Measurements from ENCODE around the gene FDX2.

FDX2 gene

DNA sequence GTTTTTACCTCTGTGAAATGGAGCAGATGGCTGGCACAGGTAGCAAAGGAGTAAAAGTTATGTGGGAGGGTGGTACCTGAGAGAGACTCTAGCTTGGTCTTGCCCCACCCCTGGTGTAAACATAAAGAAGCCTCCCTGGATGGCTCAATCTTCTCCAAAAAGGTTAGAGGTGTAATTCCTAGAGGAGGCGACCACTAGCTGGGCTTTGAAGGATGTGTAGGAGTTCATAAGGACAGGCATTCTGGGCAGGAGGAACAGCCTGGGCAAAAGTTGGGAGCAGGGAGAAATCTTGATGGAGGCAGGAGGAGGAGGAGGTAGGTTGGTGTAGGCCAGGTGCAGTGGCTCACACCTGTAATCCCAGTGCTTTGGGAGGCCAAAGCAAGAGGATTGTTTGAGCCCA, 36.9 kb downstream of the FDX2 start:
- peaks cover 33% of the 10 kb centered on the region for H3K36me3 ChIP-seq (ENCODE audit: control insufficient read depth, insufficient read depth, low read length)
- DNase-seq (ENCODE audit: extremely low read depth, insufficient read length) = no peak
- TF ChIP-seq, protein P1, sequence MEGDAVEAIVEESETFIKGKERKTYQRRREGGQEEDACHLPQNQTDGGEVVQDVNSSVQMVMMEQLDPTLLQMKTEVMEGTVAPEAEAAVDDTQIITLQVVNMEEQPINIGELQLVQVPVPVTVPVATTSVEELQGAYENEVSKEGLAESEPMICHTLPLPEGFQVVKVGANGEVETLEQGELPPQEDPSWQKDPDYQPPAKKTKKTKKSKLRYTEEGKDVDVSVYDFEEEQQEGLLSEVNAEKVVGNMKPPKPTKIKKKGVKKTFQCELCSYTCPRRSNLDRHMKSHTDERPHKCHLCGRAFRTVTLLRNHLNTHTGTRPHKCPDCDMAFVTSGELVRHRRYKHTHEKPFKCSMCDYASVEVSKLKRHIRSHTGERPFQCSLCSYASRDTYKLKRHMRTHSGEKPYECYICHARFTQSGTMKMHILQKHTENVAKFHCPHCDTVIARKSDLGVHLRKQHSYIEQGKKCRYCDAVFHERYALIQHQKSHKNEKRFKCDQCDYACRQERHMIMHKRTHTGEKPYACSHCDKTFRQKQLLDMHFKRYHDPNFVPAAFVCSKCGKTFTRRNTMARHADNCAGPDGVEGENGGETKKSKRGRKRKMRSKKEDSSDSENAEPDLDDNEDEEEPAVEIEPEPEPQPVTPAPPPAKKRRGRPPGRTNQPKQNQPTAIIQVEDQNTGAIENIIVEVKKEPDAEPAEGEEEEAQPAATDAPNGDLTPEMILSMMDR (IDR thresholded peaks at IDR 0.05; ENCODE audit: insufficient read depth, low read length, poor library complexity, severe bottlenecking) = no peak
- no peak overlapping the region for H3K4me3 ChIP-seq (replicated peaks; ENCODE audit: low read depth, low read length)
- no peaks in the 10 kb centered on the region for H3K27me3 ChIP-seq (replicated peaks; ENCODE audit: control insufficient read depth, insufficient read depth, low read length)

DNA sequence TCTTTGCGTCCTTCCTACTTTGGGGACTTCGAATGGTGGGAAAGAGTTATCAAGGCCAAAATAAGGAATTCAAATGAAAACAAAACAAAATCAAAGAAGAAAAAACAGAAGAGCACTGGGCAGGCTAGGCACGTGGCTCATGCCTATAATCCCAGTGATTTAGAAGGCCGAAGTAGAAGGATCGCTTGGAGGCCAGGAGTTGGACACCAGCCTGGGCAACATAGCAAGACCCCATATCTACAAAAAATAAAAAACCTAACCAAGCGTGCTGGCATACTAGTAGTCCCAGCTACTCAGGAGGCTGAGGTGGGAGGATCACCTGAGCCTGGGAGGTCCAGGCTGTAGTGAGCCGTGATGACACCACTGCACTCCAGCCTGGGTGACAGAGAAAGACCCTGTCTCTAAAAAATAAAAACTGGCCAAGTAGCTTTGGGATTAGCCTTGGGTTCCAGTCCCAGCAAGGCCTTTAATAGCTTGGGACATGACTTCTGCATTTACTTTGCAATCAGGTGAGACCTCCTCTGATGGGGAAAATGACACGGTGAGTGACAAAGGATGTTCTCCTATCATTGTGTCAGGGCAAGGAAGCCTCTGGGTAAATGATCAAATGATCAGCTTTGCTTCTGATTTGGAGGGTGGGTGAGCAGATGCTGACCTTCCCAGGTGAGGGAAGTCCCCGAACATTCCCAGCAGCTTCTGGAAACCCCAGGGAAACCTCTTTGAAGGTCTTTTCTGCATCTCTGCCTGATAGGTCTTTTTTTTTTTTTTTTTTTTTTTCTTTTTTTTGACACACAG, 37.8 kb downstream of the FDX2 start:
- H3K27me3 ChIP-seq (replicated peaks; ENCODE audit: control insufficient read depth, insufficient read depth, low read length) = no peaks in the 10 kb centered on the region
- peaks cover 25% of the 10 kb centered on the region for H3K36me3 ChIP-seq (ENCODE audit: control insufficient read depth, insufficient read depth, low read length)
- no peak for DNase-seq (ENCODE audit: extremely low read depth, insufficient read length)
- H3K4me3 ChIP-seq (replicated peaks; ENCODE audit: low read depth, low read length) = no peak overlapping the region
- TF ChIP-seq, protein P1 (IDR thresholded peaks at IDR 0.05; ENCODE audit: insufficient read depth, low read length, poor library complexity, severe bottlenecking) = no peak

DNA sequence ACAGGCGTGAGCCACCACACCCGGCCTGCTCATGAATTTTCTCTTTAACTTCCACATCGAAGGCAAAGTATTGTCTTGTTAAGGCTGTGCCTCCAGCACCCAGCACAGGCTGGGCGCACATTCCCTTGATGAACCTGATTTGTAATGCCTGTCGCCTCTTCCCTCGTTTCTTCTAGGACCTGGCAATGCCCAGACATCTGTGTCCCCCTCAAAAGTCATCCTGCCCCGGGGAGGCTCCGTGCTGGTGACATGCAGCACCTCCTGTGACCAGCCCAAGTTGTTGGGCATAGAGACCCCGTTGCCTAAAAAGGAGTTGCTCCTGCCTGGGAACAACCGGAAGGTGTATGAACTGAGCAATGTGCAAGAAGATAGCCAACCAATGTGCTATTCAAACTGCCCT, 41.2 kb downstream of the FDX2 start:
- no peaks in the 10 kb centered on the region for H3K27me3 ChIP-seq (replicated peaks; ENCODE audit: control insufficient read depth, insufficient read depth, low read length)
- DNase-seq (ENCODE audit: extremely low read depth, insufficient read length) = no peak
- TF ChIP-seq, protein P1 (IDR thresholded peaks at IDR 0.05; ENCODE audit: insufficient read depth, low read length, poor library complexity, severe bottlenecking) = no peak
- peaks cover 28% of the 10 kb centered on the region for H3K36me3 ChIP-seq (ENCODE audit: control insufficient read depth, insufficient read depth, low read length)
- peak overlapping the region; percentile 64 for H3K4me3 ChIP-seq (replicated peaks; ENCODE audit: low read depth, low read length)

DNA sequence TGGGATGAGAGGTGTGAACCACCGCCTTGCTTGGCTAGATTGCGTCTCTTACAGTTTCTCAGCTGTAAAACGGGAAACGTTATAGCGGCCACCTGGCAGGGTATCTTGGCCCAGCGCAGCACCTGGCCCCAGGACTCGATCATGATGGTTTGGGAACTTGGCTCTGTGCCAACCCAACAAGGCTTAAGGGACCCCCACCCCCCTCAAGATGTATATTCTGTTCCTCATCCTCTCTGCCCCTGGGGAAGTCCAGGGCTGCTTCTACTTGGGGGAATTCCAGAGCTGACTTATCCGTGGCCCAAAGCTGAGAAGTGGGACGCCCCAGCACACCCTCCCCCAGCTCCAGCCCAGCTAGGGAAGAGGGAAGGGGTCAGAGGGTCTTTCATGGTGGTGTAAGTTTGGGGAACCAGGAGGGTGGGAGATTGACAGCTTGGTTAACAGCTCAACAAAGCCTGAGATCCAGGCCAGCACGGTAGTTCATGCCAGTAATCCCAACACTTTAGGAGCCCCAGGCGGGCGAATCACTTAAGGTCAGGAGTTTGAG, 44.2 kb downstream of the FDX2 start:
- H3K4me3 ChIP-seq (replicated peaks; ENCODE audit: low read depth, low read length) = peak overlapping the region; percentile 93
- peak; percentile 72 for DNase-seq (ENCODE audit: extremely low read depth, insufficient read length)
- H3K36me3 ChIP-seq (ENCODE audit: control insufficient read depth, insufficient read depth, low read length) = peaks cover 15% of the 10 kb centered on the region
- TF ChIP-seq, protein P1 (IDR thresholded peaks at IDR 0.05; ENCODE audit: insufficient read depth, low read length, poor library complexity, severe bottlenecking) = no peak
- H3K27me3 ChIP-seq (replicated peaks; ENCODE audit: control insufficient read depth, insufficient read depth, low read length) = no peaks in the 10 kb centered on the region

DNA sequence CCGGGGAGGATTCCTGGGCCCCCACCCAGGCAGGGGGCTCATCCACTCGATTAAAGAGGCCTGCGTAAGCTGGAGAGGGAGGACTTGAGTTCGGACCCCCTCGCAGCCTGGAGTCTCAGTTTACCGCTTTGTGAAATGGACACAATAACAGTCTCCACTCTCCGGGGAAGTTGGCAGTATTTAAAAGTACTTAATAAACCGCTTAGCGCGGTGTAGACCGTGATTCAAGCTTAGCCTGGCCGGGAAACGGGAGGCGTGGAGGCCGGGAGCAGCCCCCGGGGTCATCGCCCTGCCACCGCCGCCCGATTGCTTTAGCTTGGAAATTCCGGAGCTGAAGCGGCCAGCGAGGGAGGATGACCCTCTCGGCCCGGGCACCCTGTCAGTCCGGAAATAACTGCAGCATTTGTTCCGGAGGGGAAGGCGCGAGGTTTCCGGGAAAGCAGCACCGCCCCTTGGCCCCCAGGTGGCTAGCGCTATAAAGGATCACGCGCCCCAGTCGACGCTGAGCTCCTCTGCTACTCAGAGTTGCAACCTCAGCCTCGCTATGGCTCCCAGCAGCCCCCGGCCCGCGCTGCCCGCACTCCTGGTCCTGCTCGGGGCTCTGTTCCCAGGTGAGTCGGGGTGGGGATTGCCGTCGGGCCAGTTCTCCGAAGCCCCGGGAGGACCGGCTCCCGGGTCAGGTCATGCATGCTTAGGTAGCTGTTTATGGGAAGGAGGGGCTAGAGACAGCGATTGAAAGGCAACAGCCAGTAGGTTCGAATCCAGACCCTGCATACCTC, 45.0 kb downstream of the FDX2 start, which contains the start of gene ICAM1:
ICAM1 (plus strand) TSS at position 505 of the 779 bp plus-strand sequence; CDS start at position 545, 40 bp downstream.
- Histone ChIP-seq H3K4me3 (replicated peaks; ENCODE audit: low read depth, low read length) (peak within 1 kb of the TSS; percentile 93), H3K27me3 (replicated peaks; ENCODE audit: control insufficient read depth, insufficient read depth, low read length) (no peaks in the 10 kb centered on the region), H3K36me3 (ENCODE audit: control insufficient read depth, insufficient read depth, low read length) (peaks cover 15% of the 10 kb centered on the region)
- TF ChIP-seq, protein P1 (IDR thresholded peaks at IDR 0.05; ENCODE audit: insufficient read depth, low read length, poor library complexity, severe bottlenecking) = peak; percentile 5
- DNase-seq (ENCODE audit: extremely low read depth, insufficient read length) = peak; percentile 88

Measured in GM06990 (cell line).